NB4 (cell line): Measurements from ENCODE around the gene SERPINA4.

Source experiments
- DNase-seq: peaks from one replicate; pipeline ENCODE4 v3.0.0; 2010; ENCODE audit warnings: low read depth
- H3K4me3 ChIP-seq: one replicate; pipeline ENCODE4 v1.5.1; 2011; ENCODE audit warnings: mild to moderate bottlenecking, low read depth, low read length, moderate library complexity
- CTCF ChIP-seq: IDR thresholded peaks from one replicate; pipeline ENCODE4 v1.5.1; 2012; ENCODE audit warnings: low read depth, low read length
- MAX ChIP-seq: IDR thresholded peaks from 2 replicates; pipeline ENCODE4 v1.6.1; 2011; ENCODE audit warnings: low read depth, low read length
- MYC ChIP-seq: IDR thresholded peaks from 2 replicates; pipeline ENCODE4 v1.6.1; 2011; ENCODE audit warnings: low read depth, low read length
- POLR2A ChIP-seq: IDR thresholded peaks from 2 replicates; pipeline ENCODE4 v1.6.1; 2011; ENCODE audit warnings: mild to moderate bottlenecking; ENCODE audit not compliant: insufficient read length; ENCODE audit errors: extremely low read depth

The SERPINA4 gene

DNA sequence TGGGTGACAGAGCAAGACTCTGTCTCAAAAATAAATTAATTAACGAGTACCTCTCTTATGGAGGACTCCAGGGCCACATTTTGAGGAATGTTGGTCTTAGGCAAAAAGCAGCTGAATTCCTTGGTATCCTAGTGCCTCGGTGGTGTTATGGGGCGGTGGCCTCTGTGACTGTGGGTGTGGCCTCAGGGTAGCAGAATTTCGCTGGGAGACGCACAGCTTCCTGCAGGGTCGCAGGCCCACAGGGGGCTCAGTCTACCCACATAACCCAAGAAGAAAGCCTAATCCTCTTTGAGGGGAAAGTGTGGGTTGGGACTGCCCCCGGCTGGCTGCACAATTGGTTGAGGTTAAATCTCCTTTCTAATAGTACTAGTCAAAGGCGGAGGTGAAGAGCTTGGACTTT is 11.2 kb upstream of the SERPINA4 start:
- TF ChIP-seq POLR2A (no peak), CTCF (no peak), MYC (no peak), MAX (no peak)
- no peak overlapping the region for H3K4me3 ChIP-seq
- DNase-seq, result no peak

DNA sequence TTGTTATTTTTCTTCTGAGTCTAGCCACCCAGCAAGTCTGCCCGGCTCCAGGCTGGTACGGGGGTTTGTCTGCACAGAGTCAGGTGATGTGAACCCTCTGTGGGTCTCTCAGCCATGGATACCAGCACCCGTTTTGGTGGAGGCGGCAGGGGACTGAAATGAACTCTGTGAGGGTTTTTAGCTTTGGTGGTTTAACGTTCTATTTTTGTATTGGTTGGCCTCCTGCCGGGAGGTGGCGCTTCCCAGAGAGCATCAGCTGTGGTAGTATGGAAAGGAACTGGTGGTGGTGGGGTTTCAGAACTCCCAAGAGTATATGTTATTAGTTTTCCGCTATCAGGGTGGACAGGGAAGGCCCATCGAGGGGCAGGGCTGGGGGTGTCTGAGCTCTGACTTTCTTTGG is 5.3 kb upstream of the SERPINA4 start:
- H3K4me3 ChIP-seq, result no peak overlapping the region
- DNase-seq, result no peak
- no peak for TF ChIP-seq MAX
- TF ChIP-seq MYC, result no peak
- no peak for TF ChIP-seq POLR2A
- TF ChIP-seq CTCF, result no peak

DNA sequence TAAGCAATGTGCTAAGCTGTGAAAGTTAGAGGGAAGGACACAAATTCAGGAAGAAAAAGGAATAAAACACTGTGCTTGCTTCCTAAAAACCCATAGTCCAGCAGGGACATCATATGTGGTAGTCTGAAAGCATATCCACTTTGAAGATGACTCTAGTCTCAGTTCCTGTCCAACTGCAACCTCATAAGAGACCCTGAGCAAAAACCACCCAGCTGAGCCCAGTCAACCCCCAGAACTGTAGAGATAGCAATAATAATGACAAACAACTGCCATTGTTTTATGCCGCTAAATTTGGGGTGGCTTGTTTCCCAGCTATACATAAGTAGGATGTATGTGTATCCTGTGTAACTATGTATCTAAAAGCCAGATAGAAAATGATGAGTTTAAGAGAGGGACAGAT is 3.9 kb upstream of the SERPINA4 start:
- no peak for DNase-seq
- H3K4me3 ChIP-seq, result no peak overlapping the region
- no peak for TF ChIP-seq POLR2A
- no peak for TF ChIP-seq MAX
- no peak for TF ChIP-seq MYC
- no peak for TF ChIP-seq CTCF

DNA sequence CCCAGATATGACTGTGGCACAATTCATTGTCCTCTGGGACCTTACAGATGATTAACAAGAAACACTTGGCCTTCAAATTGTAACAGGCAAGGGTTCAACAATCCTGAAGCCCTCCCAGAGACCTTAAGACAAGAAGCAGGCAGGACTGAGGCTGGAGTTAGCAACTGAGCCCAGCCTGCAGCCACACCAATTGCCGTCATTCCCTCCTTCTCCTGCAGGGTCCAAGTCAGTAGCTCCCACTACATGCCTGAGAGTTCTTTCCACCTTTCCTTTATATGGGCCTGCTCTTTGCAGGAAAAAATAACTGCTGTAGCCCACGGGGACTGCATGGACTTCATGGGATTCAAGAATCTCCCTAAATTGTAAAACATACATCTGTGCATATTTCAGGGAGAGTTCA is 2.4 kb upstream of the SERPINA4 start:
- TF ChIP-seq CTCF (no peak), POLR2A (no peak), MAX (no peak), MYC (no peak)

DNA sequence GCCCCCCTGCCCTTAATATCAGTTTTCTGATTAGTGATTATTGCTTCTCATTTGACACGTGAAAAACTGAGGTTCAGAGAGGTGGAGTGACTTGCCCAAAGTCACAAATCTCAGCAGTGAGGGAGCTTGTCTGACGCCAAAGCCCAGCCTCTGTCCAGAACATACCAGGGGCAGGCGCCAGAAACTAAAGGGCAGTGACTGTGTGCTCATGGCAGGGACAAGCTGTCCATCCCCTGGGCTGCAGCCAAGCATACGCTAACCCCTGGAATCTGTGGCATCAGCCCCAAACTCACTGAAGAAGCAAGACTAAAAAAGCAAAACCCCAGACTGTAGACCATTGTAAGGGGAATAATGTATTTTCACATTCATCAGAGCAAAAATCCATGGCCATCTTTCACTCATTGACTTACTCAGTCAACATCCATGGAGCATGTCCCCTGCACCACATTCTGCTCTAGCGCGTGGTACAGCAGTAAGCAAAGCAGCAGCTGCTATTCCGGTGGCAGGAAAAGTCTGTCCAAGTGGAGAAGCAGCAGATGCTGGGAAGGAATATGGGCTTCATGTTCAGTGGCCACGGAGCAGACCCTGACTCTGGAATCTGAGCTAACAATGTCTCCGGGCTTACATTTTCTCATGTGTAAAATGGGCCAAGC is 1.5 kb upstream of the SERPINA4 start:
- no peak for DNase-seq
- TF ChIP-seq POLR2A, result no peak
- no peak overlapping the region for H3K4me3 ChIP-seq

More for the DNA sequence above, 2.4 kb upstream of the SERPINA4 start:
- no peak overlapping the region for H3K4me3 ChIP-seq
- DNase-seq, result no peak

DNA sequence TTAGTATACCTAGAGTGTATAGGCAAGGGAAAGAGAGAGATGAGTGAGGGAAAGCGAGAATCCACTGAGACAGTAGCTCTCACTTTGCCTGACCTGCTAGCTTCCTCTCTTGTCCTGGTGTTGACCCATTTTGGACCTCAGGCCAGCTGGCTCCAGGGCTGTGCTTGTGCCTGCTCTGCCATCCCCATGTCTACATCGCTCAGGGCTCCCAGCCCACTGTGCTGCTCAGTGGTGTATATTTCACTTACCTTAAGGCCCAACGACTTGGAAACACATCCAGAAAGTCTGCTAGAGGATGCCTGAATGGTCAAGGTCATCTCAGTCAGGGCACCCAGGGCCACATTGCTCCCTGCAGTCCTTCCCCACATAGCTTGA is 964 bp upstream of the SERPINA4 start:
- H3K4me3 ChIP-seq, result no peak overlapping the region
- TF ChIP-seq POLR2A (no peak), CTCF (no peak), MAX (no peak), MYC (no peak)
- DNase-seq, result no peak
